HL-60 (cell line): ENCODE measurements around the gene KCNG4.

ENCODE experiments used
- DNase-seq, 2 experiments: peaks; one replicate each; pipeline ENCODE4 v3.0.0-alpha.2; 2010 to 2020; ENCODE audit warnings: low read depth in 1 of 2, low spot score in 1 of 2
- H3K27ac ChIP-seq: fragments of 250-450 bp; sonication (Bioruptor Pico); replicated peaks from 2 replicates; pipeline ENCODE4 v1.5.1; 2020; ENCODE audit warnings: mild to moderate bottlenecking, moderate library complexity
- H3K27me3 ChIP-seq: fragments of 250-450 bp; sonication (Bioruptor Pico); 2 replicates; pipeline ENCODE4 v1.5.1; 2021; ENCODE audit warnings: mild to moderate bottlenecking, moderate library complexity; ENCODE audit not compliant: insufficient read depth, poor library complexity, severe bottlenecking
- H3K4me3 ChIP-seq: replicated peaks from 2 replicates; pipeline ENCODE4 v1.5.1; 2011; ENCODE audit warnings: mild to moderate bottlenecking, control low read depth, low read length; ENCODE audit not compliant: insufficient read depth
- GABPA ChIP-seq: IDR thresholded peaks from 2 replicates; pipeline ENCODE4 v1.6.1; 2012; ENCODE audit warnings: low read depth
- POLR2AphosphoS5 ChIP-seq: IDR thresholded peaks from 2 replicates; pipeline ENCODE4 v1.6.1; 2012; ENCODE audit warnings: low read depth
- SPI1 ChIP-seq: IDR thresholded peaks from 2 replicates; pipeline ENCODE4 v1.6.1; 2012; ENCODE audit warnings: low read depth, mild to moderate bottlenecking, borderline replicate concordance
- TF ChIP-seq, protein P1 (sequence below): IDR thresholded peaks from 2 replicates; pipeline ENCODE4 v1.6.1; 2012; ENCODE audit warnings: low read depth; ENCODE audit not compliant: insufficient replicate concordance
- TF ChIP-seq, protein P2 (sequence below): IDR thresholded peaks from one replicate; pipeline ENCODE4 v1.5.1; 2011; ENCODE audit warnings: low read length, control low read depth, inconsistent platforms; ENCODE audit not compliant: insufficient read depth

The KCNG4 gene

DNA sequence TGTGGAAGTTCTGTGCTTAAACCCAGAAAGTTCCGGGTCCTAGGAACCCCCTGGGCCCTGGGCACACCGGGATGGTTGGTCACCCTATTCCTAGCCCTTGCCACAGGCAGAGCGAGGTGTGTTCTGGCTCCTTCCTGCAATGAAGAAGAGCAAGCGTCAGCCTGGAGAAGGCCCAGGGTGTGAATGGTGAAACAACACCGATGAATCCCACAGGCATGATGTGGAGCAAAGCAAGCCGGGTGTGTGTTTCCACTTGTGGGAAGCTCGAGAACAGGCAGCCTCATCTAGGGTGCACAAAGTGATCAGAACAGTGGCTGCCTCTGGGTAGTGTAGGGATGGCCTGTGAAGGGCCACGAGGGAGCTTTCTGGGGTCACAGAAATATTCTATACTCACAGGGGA, 13.8 kb downstream of the KCNG4 start:
- H3K4me3 ChIP-seq, result no peak overlapping the region
- TF ChIP-seq, protein P1, sequence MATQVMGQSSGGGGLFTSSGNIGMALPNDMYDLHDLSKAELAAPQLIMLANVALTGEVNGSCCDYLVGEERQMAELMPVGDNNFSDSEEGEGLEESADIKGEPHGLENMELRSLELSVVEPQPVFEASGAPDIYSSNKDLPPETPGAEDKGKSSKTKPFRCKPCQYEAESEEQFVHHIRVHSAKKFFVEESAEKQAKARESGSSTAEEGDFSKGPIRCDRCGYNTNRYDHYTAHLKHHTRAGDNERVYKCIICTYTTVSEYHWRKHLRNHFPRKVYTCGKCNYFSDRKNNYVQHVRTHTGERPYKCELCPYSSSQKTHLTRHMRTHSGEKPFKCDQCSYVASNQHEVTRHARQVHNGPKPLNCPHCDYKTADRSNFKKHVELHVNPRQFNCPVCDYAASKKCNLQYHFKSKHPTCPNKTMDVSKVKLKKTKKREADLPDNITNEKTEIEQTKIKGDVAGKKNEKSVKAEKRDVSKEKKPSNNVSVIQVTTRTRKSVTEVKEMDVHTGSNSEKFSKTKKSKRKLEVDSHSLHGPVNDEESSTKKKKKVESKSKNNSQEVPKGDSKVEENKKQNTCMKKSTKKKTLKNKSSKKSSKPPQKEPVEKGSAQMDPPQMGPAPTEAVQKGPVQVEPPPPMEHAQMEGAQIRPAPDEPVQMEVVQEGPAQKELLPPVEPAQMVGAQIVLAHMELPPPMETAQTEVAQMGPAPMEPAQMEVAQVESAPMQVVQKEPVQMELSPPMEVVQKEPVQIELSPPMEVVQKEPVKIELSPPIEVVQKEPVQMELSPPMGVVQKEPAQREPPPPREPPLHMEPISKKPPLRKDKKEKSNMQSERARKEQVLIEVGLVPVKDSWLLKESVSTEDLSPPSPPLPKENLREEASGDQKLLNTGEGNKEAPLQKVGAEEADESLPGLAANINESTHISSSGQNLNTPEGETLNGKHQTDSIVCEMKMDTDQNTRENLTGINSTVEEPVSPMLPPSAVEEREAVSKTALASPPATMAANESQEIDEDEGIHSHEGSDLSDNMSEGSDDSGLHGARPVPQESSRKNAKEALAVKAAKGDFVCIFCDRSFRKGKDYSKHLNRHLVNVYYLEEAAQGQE, result no peak
- TF ChIP-seq, protein P2, sequence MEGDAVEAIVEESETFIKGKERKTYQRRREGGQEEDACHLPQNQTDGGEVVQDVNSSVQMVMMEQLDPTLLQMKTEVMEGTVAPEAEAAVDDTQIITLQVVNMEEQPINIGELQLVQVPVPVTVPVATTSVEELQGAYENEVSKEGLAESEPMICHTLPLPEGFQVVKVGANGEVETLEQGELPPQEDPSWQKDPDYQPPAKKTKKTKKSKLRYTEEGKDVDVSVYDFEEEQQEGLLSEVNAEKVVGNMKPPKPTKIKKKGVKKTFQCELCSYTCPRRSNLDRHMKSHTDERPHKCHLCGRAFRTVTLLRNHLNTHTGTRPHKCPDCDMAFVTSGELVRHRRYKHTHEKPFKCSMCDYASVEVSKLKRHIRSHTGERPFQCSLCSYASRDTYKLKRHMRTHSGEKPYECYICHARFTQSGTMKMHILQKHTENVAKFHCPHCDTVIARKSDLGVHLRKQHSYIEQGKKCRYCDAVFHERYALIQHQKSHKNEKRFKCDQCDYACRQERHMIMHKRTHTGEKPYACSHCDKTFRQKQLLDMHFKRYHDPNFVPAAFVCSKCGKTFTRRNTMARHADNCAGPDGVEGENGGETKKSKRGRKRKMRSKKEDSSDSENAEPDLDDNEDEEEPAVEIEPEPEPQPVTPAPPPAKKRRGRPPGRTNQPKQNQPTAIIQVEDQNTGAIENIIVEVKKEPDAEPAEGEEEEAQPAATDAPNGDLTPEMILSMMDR, result no peak
- TF ChIP-seq GABPA (no peak), POLR2AphosphoS5 (no peak), SPI1 (no peak)
- DNase-seq, result no peak
- peaks cover 7% of the 10 kb centered on the region for H3K27me3 ChIP-seq
- H3K27ac ChIP-seq, result no peak overlapping the region

DNA sequence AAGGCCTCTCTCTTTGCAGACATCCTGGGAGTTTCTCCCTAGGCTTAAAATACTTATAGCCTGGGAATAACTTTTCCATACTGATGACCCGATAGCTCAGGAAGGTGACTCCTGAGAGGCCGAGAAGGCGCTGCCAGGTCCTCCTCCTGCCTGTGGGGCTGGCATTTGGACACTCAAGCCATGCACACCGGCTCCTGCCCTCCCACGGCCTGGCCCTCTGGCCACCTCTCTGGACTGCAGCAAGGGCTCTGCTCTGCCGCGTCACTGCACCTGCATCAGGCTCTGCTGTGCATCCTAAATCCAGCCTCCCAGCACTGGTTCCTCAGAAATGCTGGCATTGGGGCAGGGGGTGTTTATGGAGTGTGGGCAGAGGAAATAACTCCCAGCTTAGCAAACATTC, 14.2 kb downstream of the KCNG4 start:
- peaks cover 7% of the 10 kb centered on the region for H3K27me3 ChIP-seq
- H3K4me3 ChIP-seq, result no peak overlapping the region
- no peak for DNase-seq
- no peak for TF ChIP-seq GABPA
- TF ChIP-seq, protein P2, result no peak
- TF ChIP-seq, protein P1, result no peak
- no peak for TF ChIP-seq SPI1
- no peak for TF ChIP-seq POLR2AphosphoS5
- no peak overlapping the region for H3K27ac ChIP-seq

DNA sequence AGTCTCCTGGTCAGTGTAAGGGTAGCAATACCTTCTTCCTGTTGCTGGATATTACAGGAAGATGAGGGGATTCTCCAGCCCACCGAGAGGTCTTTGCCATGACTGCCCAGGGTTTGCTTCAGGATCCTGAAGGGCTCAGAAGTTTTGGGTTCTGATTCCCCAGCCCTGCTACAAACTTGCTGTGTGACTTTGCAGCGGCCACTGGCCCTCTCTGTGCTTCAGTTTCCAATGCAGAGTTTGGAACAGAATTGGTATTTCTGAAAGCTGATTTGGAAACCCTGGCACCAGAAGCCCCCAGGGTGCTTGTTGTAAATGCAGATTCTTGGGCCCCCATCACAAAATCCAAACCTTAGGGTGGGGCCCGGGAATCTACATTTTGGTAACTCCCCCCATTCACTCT, 14.7 kb downstream of the KCNG4 start:
- Histone ChIP-seq H3K27ac (no peak overlapping the region), H3K27me3 (peaks cover 7% of the 10 kb centered on the region)

More for the DNA sequence above, 14.7 kb downstream of the KCNG4 start:
- DNase-seq, result no peak
- TF ChIP-seq, protein P2, result no peak
- TF ChIP-seq SPI1 (no peak), GABPA (no peak), POLR2AphosphoS5 (no peak)
- TF ChIP-seq, protein P1, result no peak
- H3K4me3 ChIP-seq, result no peak overlapping the region
